OCI-LY3 (cell line): ENCODE measurements around the gene MXI1.

ENCODE experiments used
- H2AFZ ChIP-seq: fragments of 200-600, 300-600 bp; shearing (Covaris generic); 2 replicates; pipeline ENCODE4 v1.6.0; 2014; ENCODE audit warnings: antibody characterized with exemption, low read depth, low read length
- H3K27ac ChIP-seq: fragments of 200-600, 300-600 bp; sonication (generic); 2 replicates; pipeline ENCODE4 v1.5.1; 2014; ENCODE audit warnings: mild to moderate bottlenecking, low read length, moderate library complexity, mixed read lengths
- H3K27me3 ChIP-seq: fragments of 200-600, 300-600 bp; sonication (generic); 2 replicates; pipeline ENCODE4 v1.6.1; 2014; ENCODE audit warnings: low read depth, low read length, mixed read lengths
- H3K36me3 ChIP-seq: fragments of 200-600, 300-600 bp; sonication (generic); replicated peaks from 2 replicates; pipeline ENCODE3; 2014; ENCODE audit warnings: low read depth, low read length, mixed read lengths
- H3K4me1 ChIP-seq: fragments of 300-600, 200-600 bp; sonication (generic); 2 replicates; pipeline ENCODE4 v1.6.1; 2014; ENCODE audit warnings: low read length, mixed read lengths
- H3K4me2 ChIP-seq: fragments of 200-600, 300-600 bp; sonication (generic); 2 replicates; pipeline ENCODE4 v1.6.1; 2014; ENCODE audit warnings: low read length, mixed read lengths
- H3K4me3 ChIP-seq: fragments of 300-600, 200-600 bp; sonication (generic); 2 replicates; pipeline ENCODE4 v1.5.1; 2014; ENCODE audit warnings: antibody characterized with exemption, mild to moderate bottlenecking, low read length, moderate library complexity
- H3K79me2 ChIP-seq: fragments of 300-600, 200-600 bp; shearing (Covaris generic); 2 replicates; pipeline ENCODE4 v1.6.1; 2014; ENCODE audit warnings: mild to moderate bottlenecking, low read length, mixed read lengths
- H3K9ac ChIP-seq: fragments of 300-600, 200-600 bp; shearing (Covaris generic); 2 replicates; pipeline ENCODE4 v1.6.0; 2014; ENCODE audit warnings: mild to moderate bottlenecking, low read length, moderate library complexity
- H3K9me3 ChIP-seq: fragments of 200-600, 300-600 bp; shearing (Covaris generic); 2 replicates; pipeline ENCODE4 v1.6.1; 2014; ENCODE audit warnings: low read length, mixed read lengths; ENCODE audit not compliant: insufficient read depth
- H4K20me1 ChIP-seq: fragments of 200-600, 300-600 bp; sonication (generic); 2 replicates; pipeline ENCODE4 v1.6.1; 2016; ENCODE audit warnings: low read length, mixed read lengths; ENCODE audit not compliant: insufficient read depth
- CTCF ChIP-seq: fragments of 200-600, 300-600 bp; sonication (generic); IDR thresholded peaks from 2 replicates; pipeline ENCODE4 v1.5.1; 2014; ENCODE audit warnings: antibody characterized with exemption, low read length, low read depth
- EZH2phosphoT487 ChIP-seq: fragments of 200-600 bp; shearing (Covaris generic); IDR thresholded peaks from 2 replicates; pipeline ENCODE4 v1.6.1; 2018; ENCODE audit warnings: antibody characterized with exemption, mixed run types, low read depth

The MXI1 gene

GRCh38 chr10:110170142-110170971, 37.0 kb upstream of the MXI1 start:
- Histone ChIP-seq H4K20me1 (no peaks in the 10 kb centered on the region), H3K4me3 (no peak overlapping the region), H3K27ac (no peak overlapping the region), H3K4me2 (no peak overlapping the region), H2AFZ (no peak overlapping the region), H3K9me3 (no peaks in the 10 kb centered on the region), H3K36me3 (no peaks in the 10 kb centered on the region), H3K4me1 (no peaks in the 10 kb centered on the region), H3K79me2 (no peaks in the 10 kb centered on the region), H3K27me3 (peaks cover 36% of the 10 kb centered on the region), H3K9ac (no peak overlapping the region)
- TF ChIP-seq CTCF, result no peak
- no peak for TF ChIP-seq EZH2phosphoT487

- Histone ChIP-seq H3K27me3 (peaks cover 36% of the 10 kb centered on the region), H3K27ac (no peak overlapping the region), H4K20me1 (no peaks in the 10 kb centered on the region), H3K79me2 (no peaks in the 10 kb centered on the region), H3K4me2 (no peak overlapping the region), H3K9ac (no peak overlapping the region), H3K36me3 (no peaks in the 10 kb centered on the region), H2AFZ (no peak overlapping the region), H3K4me3 (no peak overlapping the region), H3K9me3 (no peaks in the 10 kb centered on the region), H3K4me1 (no peaks in the 10 kb centered on the region)
- TF ChIP-seq CTCF, result no peak
- no peak for TF ChIP-seq EZH2phosphoT487
Observed at GRCh38 chr10:110171032-110171431, 36.4 kb upstream of the MXI1 start.

- H3K9ac ChIP-seq, result no peak overlapping the region
- H3K9me3 ChIP-seq, result no peaks in the 10 kb centered on the region
- TF ChIP-seq CTCF (no peak), EZH2phosphoT487 (no peak)
- H3K27ac ChIP-seq, result no peak overlapping the region
- H3K4me2 ChIP-seq, result no peak overlapping the region
- H2AFZ ChIP-seq, result no peak overlapping the region
- no peaks in the 10 kb centered on the region for H3K79me2 ChIP-seq
- no peak overlapping the region for H3K4me3 ChIP-seq
- H3K36me3 ChIP-seq, result no peaks in the 10 kb centered on the region
- H3K4me1 ChIP-seq, result no peaks in the 10 kb centered on the region
- peaks cover 36% of the 10 kb centered on the region for H3K27me3 ChIP-seq
- H4K20me1 ChIP-seq, result no peaks in the 10 kb centered on the region
Observed at GRCh38 chr10:110172155-110172554, 35.2 kb upstream of the MXI1 start.

- no peak overlapping the region for H3K4me2 ChIP-seq
- H3K9ac ChIP-seq, result no peak overlapping the region
- H3K4me3 ChIP-seq, result no peak overlapping the region
- H3K27ac ChIP-seq, result no peak overlapping the region
- TF ChIP-seq CTCF (no peak), EZH2phosphoT487 (no peak)
- H3K27me3 ChIP-seq, result peaks cover 23% of the 10 kb centered on the region
- no peaks in the 10 kb centered on the region for H4K20me1 ChIP-seq
- no peaks in the 10 kb centered on the region for H3K4me1 ChIP-seq
- no peaks in the 10 kb centered on the region for H3K79me2 ChIP-seq
- H3K36me3 ChIP-seq, result no peaks in the 10 kb centered on the region
- no peak overlapping the region for H2AFZ ChIP-seq
- H3K9me3 ChIP-seq, result no peaks in the 10 kb centered on the region
Observed at GRCh38 chr10:110174201-110174600, 33.2 kb upstream of the MXI1 start.
